ENCODE results near the gene FAM120AOS. TPM values are rescaled to one million over a fixed set of nuclear protein-coding genes. Genes with fewer than 3 reads are reported as not detected.
A peak's percentile ranks its signal among the peaks of the same experiment; 100 is the strongest.

Gene FAM120AOS
- total RNA-seq, 2 experiments from 2014 or later = 34.9 to 35.4 TPM

- ChIA-PET CTCF (interaction anchor here (1.0 to 3.6 kb wide), 6 partner anchors 9 to 102 kb away, joined by 3 to 23 read pairs (median 7); partner anchors contain the start of gene FAM120AOS), POLR2A (interaction anchor here (0.9 kb wide), 1 partner anchor 11 kb away, joined by 3 read pairs; the partner anchor contains the start of gene FAM120AOS)
- DNase-seq = no peak
- Mint-ChIP-seq H3K4me1 (peaks cover 79% of the 10 kb centered on the region), H3K9me3 (no peaks in the 10 kb centered on the region), H3K27me3 (no peaks in the 10 kb centered on the region), H3K4me3 (peak overlapping the region; percentile 52), H3K27ac (peak overlapping the region; percentile 89), H3K36me3 (ENCODE audit: low read depth) (peaks cover 23% of the 10 kb centered on the region)
These were observed 11.5 kb upstream of the FAM120AOS start for GRCh38 chr9:93464876-93465275.

GRCh38 chr9:93464395-93464794 is 11.0 kb upstream of the FAM120AOS start:
- H3K36me3 Mint-ChIP-seq (ENCODE audit: low read depth) = peaks cover 28% of the 10 kb centered on the region
- DNase-seq = no peak
- no peaks in the 10 kb centered on the region for H3K27me3 Mint-ChIP-seq

GRCh38 chr9:93463638-93464248 is 10.4 kb upstream of the FAM120AOS start:
- Mint-ChIP-seq H3K4me1 (peaks cover 85% of the 10 kb centered on the region), H3K4me3 (peak overlapping the region; percentile 52), H3K36me3 (ENCODE audit: low read depth) (peaks cover 34% of the 10 kb centered on the region), H3K27me3 (no peaks in the 10 kb centered on the region), H3K9me3 (no peaks in the 10 kb centered on the region), H3K27ac (peak overlapping the region; percentile 89)
- ChIA-PET POLR2A (interaction anchor here (0.7 kb wide), 1 partner anchor 100 kb away, joined by 3 read pairs; no protein-coding TSS in a partner anchor), CTCF (interaction anchor here (1.5 to 3.6 kb wide), 5 partner anchors 8 to 103 kb away, joined by 3 to 23 read pairs (median 9); partner anchors contain the start of gene FAM120AOS)
- no peak for DNase-seq

More at GRCh38 chr9:93464395-93464794, 11.0 kb upstream of the FAM120AOS start:
- Mint-ChIP-seq H3K4me3 (peak overlapping the region; percentile 52), H3K9me3 (no peaks in the 10 kb centered on the region), H3K4me1 (peaks cover 83% of the 10 kb centered on the region), H3K27ac (peak overlapping the region; percentile 89)
- ChIA-PET CTCF (interaction anchor here (1.0 to 3.6 kb wide), 5 partner anchors 9 to 102 kb away, joined by 3 to 23 read pairs (median 9); partner anchors contain the start of gene FAM120AOS), POLR2A (no interaction called here)

- DNase-seq = no peak
- Mint-ChIP-seq H3K4me3 (no peak overlapping the region), H3K9me3 (no peaks in the 10 kb centered on the region), H3K27me3 (no peaks in the 10 kb centered on the region), H3K27ac (no peak overlapping the region), H3K4me1 (peaks cover 83% of the 10 kb centered on the region), H3K36me3 (ENCODE audit: low read depth) (peaks cover 40% of the 10 kb centered on the region)
- ChIA-PET POLR2A (no interaction called here), CTCF (no interaction called here)
These were observed 8.4 kb upstream of the FAM120AOS start for GRCh38 chr9:93461821-93462220.

- ChIA-PET CTCF (no interaction called here), POLR2A (no interaction called here)
- peaks cover 83% of the 10 kb centered on the region for H3K4me1 Mint-ChIP-seq
- H3K27ac Mint-ChIP-seq = no peak overlapping the region
- no peaks in the 10 kb centered on the region for H3K27me3 Mint-ChIP-seq
- H3K4me3 Mint-ChIP-seq = no peak overlapping the region
- H3K9me3 Mint-ChIP-seq = no peaks in the 10 kb centered on the region
- DNase-seq = no peak
- H3K36me3 Mint-ChIP-seq (ENCODE audit: low read depth) = peaks cover 44% of the 10 kb centered on the region
These were observed 8.0 kb upstream of the FAM120AOS start for GRCh38 chr9:93461414-93461743.

- Mint-ChIP-seq H3K27ac (no peak overlapping the region), H3K36me3 (ENCODE audit: low read depth) (peaks cover 46% of the 10 kb centered on the region), H3K4me1 (peaks cover 83% of the 10 kb centered on the region), H3K9me3 (no peaks in the 10 kb centered on the region), H3K4me3 (no peak overlapping the region), H3K27me3 (no peaks in the 10 kb centered on the region)
- DNase-seq = no peak
- ChIA-PET CTCF (interaction anchor here (0.6 to 1.3 kb wide), 2 partner anchors 8 to 411 kb away, joined by 3 read pairs; no protein-coding TSS in a partner anchor), POLR2A (no interaction called here)
These were observed 7.5 kb upstream of the FAM120AOS start for GRCh38 chr9:93460689-93461413.

- DNase-seq = no peak
- H3K4me1 Mint-ChIP-seq = peaks cover 80% of the 10 kb centered on the region
- CTCF ChIA-PET = interaction anchor here (1.3 kb wide), 1 partner anchor 10 kb away, joined by 3 read pairs; no protein-coding TSS in a partner anchor
- peaks cover 37% of the 10 kb centered on the region for H3K36me3 Mint-ChIP-seq (ENCODE audit: low read depth)
- H3K4me3 Mint-ChIP-seq = no peak overlapping the region
- H3K27ac Mint-ChIP-seq = no peak overlapping the region
- H3K27me3 Mint-ChIP-seq = no peaks in the 10 kb centered on the region
- POLR2A ChIA-PET = no interaction called here
- no peaks in the 10 kb centered on the region for H3K9me3 Mint-ChIP-seq
These were observed 6.1 kb upstream of the FAM120AOS start for GRCh38 chr9:93459432-93459847.

- Mint-ChIP-seq H3K4me3 (no peak overlapping the region), H3K4me1 (peaks cover 78% of the 10 kb centered on the region), H3K36me3 (ENCODE audit: low read depth) (peaks cover 36% of the 10 kb centered on the region), H3K27me3 (no peaks in the 10 kb centered on the region), H3K9me3 (no peaks in the 10 kb centered on the region), H3K27ac (no peak overlapping the region)
- ChIA-PET POLR2A (no interaction called here), CTCF (no interaction called here)
- DNase-seq = no peak
These were observed 5.3 kb upstream of the FAM120AOS start for GRCh38 chr9:93458712-93459111.

- ChIA-PET POLR2A (interaction anchor here (0.6 kb wide), 1 partner anchor 1155 kb away, joined by 5 read pairs; no protein-coding TSS in a partner anchor), CTCF (interaction anchor here (0.6 to 6.6 kb wide), 6 partner anchors 9 to 789 kb away, joined by 3 to 26 read pairs (median 3); no protein-coding TSS in a partner anchor)
- H3K9me3 Mint-ChIP-seq = no peaks in the 10 kb centered on the region
- H3K27ac Mint-ChIP-seq = no peak overlapping the region
- no peak for DNase-seq
- peaks cover 64% of the 10 kb centered on the region for H3K4me1 Mint-ChIP-seq
- H3K36me3 Mint-ChIP-seq (ENCODE audit: low read depth) = peaks cover 42% of the 10 kb centered on the region
- no peak overlapping the region for H3K4me3 Mint-ChIP-seq
- H3K27me3 Mint-ChIP-seq = no peaks in the 10 kb centered on the region
These were observed 3.6 kb upstream of the FAM120AOS start for GRCh38 chr9:93457006-93457405.

- H3K27me3 Mint-ChIP-seq = no peaks in the 10 kb centered on the region
- no peaks in the 10 kb centered on the region for H3K9me3 Mint-ChIP-seq
- peak overlapping the region; percentile 79 for H3K27ac Mint-ChIP-seq
- no peak overlapping the region for H3K4me3 Mint-ChIP-seq
- no peak for DNase-seq
- POLR2A ChIA-PET = no interaction called here
- CTCF ChIA-PET = interaction anchor here (0.6 to 6.6 kb wide), 6 partner anchors 12 to 788 kb away, joined by 3 to 26 read pairs (median 4); no protein-coding TSS in a partner anchor
- H3K36me3 Mint-ChIP-seq (ENCODE audit: low read depth) = peaks cover 42% of the 10 kb centered on the region
- peaks cover 61% of the 10 kb centered on the region for H3K4me1 Mint-ChIP-seq
These were observed 3.1 kb upstream of the FAM120AOS start for GRCh38 chr9:93456504-93456903.

GRCh38 chr9:93456022-93456421 is 2.6 kb upstream of the FAM120AOS start:
- ChIA-PET CTCF (interaction anchor here (0.7 to 6.6 kb wide), 3 partner anchors 13 to 110 kb away, joined by 6 to 26 read pairs (median 6); no protein-coding TSS in a partner anchor), POLR2A (no interaction called here)
- no peak overlapping the region for H3K4me3 Mint-ChIP-seq
- no peaks in the 10 kb centered on the region for H3K9me3 Mint-ChIP-seq
- peaks cover 40% of the 10 kb centered on the region for H3K36me3 Mint-ChIP-seq (ENCODE audit: low read depth)
- peak overlapping the region; percentile 79 for H3K27ac Mint-ChIP-seq
- H3K4me1 Mint-ChIP-seq = peaks cover 59% of the 10 kb centered on the region
- DNase-seq = no peak
- no peaks in the 10 kb centered on the region for H3K27me3 Mint-ChIP-seq

GRCh38 chr9:93452710-93453046 is 703 bp downstream of the FAM120AOS start:
- ChIA-PET CTCF (interaction anchor here (1.0 to 6.6 kb wide), 3 partner anchors 12 to 113 kb away, joined by 3 to 26 read pairs (median 23); no protein-coding TSS in a partner anchor), POLR2A (no interaction called here)
- no peaks in the 10 kb centered on the region for H3K27me3 Mint-ChIP-seq
- peak overlapping the region; percentile 95 for H3K27ac Mint-ChIP-seq
- no peaks in the 10 kb centered on the region for H3K9me3 Mint-ChIP-seq
- peaks cover 33% of the 10 kb centered on the region for H3K36me3 Mint-ChIP-seq (ENCODE audit: low read depth)
- H3K4me3 Mint-ChIP-seq = peak overlapping the region; percentile 93
- peaks cover 52% of the 10 kb centered on the region for H3K4me1 Mint-ChIP-seq
- DNase-seq = no peak

All from activated CD4-positive, alpha-beta T cell treated with anti-CD3 and anti-CD28 coated beads, Interleukin-2, amount 10 ng/mL, durations not matched to agents 7 days and 5 days (primary cell).